ENCODE results near the gene RPL10. TPM values are rescaled to one million over a fixed set of nuclear protein-coding genes. Genes with fewer than 3 reads are reported as not detected.

Gene RPL10
- total RNA-seq, 1 donor from 2014 or later = 5,736 TPM

GRCh38 chrX:154430916-154431315 lies 32.7 kb downstream of the RPL10 start:
- no peak for DNase-seq (ENCODE audit: low read depth)

GRCh38 chrX:154431341-154431740 lies 33.2 kb downstream of the RPL10 start:
- no peak for TF ChIP-seq CTCF (conservative IDR thresholded peaks at IDR 0.05; ENCODE audit: low read depth, low read length)
- no peak overlapping the region for H3K4me3 ChIP-seq (ENCODE audit: low read depth, low read length)
- no peak for DNase-seq (ENCODE audit: low read depth)

More at GRCh38 chrX:154430916-154431315, 32.7 kb downstream of the RPL10 start:
- no peak overlapping the region for H3K4me3 ChIP-seq (ENCODE audit: low read depth, low read length)
- no peak for TF ChIP-seq CTCF (conservative IDR thresholded peaks at IDR 0.05; ENCODE audit: low read depth, low read length)

- H3K4me3 ChIP-seq (ENCODE audit: low read depth, low read length) = no peak overlapping the region
- no peak for TF ChIP-seq CTCF (conservative IDR thresholded peaks at IDR 0.05; ENCODE audit: low read depth, low read length)
- DNase-seq (ENCODE audit: low read depth) = no peak
Observed at GRCh38 chrX:154432210-154432609, 34.0 kb downstream of the RPL10 start.

GRCh38 chrX:154433605-154434004 lies 35.4 kb downstream of the RPL10 start:
- TF ChIP-seq CTCF (conservative IDR thresholded peaks at IDR 0.05; ENCODE audit: low read depth, low read length) = no peak
- DNase-seq (ENCODE audit: low read depth) = no peak
- H3K4me3 ChIP-seq (ENCODE audit: low read depth, low read length) = no peak overlapping the region

GRCh38 chrX:154434394-154435168 lies 36.4 kb downstream of the RPL10 start:
- no peak overlapping the region for H3K4me3 ChIP-seq (ENCODE audit: low read depth, low read length)
- no peak for DNase-seq (ENCODE audit: low read depth)
- no peak for TF ChIP-seq CTCF (conservative IDR thresholded peaks at IDR 0.05; ENCODE audit: low read depth, low read length)

- no peak for DNase-seq (ENCODE audit: low read depth)
- TF ChIP-seq CTCF (conservative IDR thresholded peaks at IDR 0.05; ENCODE audit: low read depth, low read length) = no peak
- no peak overlapping the region for H3K4me3 ChIP-seq (ENCODE audit: low read depth, low read length)
Observed at GRCh38 chrX:154435171-154435733, 37.1 kb downstream of the RPL10 start.

All from epithelial cell of proximal tubule (primary cell).